A172 (cell line): ENCODE results near the gene OLA1. TPM values are rescaled to one million over a fixed set of nuclear protein-coding genes. Genes with fewer than 3 reads are reported as not detected.

Experiments used
- DNase-seq: peaks from one replicate; pipeline ENCODE4 v3.0.0-alpha.2; 2015; ENCODE audit warnings: low spot score
- total RNA-seq: library from RNA; depleted of rRNA; stranded (reverse); fragments of >200 nt; shearing (Covaris generic); gene quantifications from 2 replicates; pipeline ENCODE4 v1.2.3, GENCODE V29; 2014

OLA1 gene
- total RNA-seq, 1 experiment from 2014 or later, result 294 TPM

- no peak for DNase-seq
These were observed 23.6 kb downstream of the OLA1 start for GRCh38 chr2:174224665-174225288.

DNA sequence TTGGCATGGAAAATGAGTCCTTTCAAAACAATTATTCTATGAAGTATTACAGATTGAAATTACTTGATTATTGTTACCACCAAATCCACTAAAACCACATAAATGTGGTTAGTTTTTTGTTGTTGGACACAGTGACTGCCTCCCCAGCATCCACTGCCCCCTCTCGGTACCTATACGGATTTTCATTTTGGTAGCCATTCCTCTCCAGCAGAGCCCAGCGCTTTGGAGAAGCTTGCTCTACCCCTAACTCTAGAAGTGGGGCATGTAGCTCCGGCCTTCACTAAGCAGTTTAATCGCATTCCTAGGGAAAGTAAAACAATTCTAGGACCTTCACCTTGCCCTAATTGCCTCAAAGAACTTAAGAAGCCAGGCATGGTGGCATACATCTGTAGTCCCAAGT lies 24.2 kb downstream of the OLA1 start:
- DNase-seq, result no peak

DNA sequence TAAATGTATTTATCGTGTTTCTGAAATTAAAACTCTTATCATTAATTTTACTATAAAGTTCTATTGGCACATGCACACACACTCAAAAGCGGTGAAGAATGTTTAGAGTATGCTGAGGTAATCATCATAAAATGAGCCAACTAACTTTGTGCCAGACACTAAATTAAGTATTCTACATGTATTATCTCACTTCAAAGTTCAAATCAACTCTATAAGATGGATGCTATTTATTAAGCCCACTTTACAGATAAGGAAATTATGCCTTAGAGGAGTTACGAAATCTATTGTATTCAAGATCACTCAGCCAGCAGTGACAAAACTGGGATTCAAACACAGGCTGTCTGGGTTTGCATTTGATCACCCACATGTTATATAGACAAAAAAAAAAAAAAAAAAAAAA lies 24.9 kb downstream of the OLA1 start:
- DNase-seq, result no peak

DNA sequence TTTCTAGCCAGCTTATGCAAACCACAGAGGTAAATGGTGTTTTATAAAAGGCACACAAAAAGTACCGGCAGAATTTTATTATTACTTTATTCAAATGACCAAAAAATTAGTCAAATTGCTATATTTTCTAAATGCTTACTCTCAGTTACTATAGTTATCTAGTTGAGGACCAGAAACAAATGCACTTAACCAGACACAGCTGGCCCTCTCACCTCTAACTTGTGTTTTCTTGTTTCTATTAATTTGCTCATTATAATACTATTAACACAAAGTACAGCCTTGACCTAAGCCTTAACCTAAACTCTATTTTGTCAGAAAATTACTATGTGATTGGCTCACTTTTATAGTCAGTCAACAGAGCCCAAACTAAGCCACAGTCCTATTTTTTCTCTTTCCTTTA lies 26.2 kb downstream of the OLA1 start:
- DNase-seq, result no peak

DNA sequence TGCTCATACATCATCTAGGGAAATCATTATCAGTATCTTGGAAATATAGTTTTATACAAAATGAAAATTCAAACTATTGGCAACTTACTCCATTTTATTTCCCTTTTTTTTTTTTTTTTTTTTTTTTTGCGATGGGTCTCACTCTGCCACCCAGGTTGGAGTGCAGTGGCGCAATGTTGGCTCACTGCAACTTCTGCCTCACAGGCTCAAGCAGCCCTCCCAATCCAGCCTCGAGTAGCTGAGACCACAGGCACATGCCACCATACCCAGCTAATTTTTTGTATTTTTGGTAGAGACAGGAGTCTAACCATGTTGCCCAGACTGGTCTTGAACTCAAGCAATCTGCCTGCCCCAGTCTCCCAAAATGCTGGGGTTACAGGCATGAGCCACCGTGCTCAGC lies 29.0 kb downstream of the OLA1 start:
- DNase-seq, result no peak

DNA sequence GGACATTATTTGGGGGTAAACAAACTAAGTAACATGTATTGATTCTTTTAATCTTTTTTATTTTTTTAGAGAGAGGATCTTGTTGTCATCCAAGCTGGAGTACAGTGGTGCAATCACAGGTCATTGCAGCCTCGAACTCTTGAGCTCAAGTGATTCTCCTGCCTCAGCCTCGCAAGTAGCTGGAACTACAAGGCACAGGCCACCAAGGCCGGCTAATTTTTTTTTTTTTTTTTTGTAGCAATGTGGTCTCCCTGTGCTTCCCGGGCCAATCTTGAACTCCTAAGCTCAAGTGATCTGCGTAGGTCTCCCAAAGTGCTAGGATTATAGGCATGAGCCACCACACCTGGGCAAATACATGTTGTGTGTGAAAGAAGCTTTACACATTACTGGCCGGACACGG lies 29.6 kb downstream of the OLA1 start:
- DNase-seq, result no peak

GRCh38 chr2:174217869-174218268 lies 30.5 kb downstream of the OLA1 start:
- DNase-seq, result no peak

GRCh38 chr2:174211954-174212353 lies 36.4 kb downstream of the OLA1 start:
- DNase-seq, result no peak

DNA sequence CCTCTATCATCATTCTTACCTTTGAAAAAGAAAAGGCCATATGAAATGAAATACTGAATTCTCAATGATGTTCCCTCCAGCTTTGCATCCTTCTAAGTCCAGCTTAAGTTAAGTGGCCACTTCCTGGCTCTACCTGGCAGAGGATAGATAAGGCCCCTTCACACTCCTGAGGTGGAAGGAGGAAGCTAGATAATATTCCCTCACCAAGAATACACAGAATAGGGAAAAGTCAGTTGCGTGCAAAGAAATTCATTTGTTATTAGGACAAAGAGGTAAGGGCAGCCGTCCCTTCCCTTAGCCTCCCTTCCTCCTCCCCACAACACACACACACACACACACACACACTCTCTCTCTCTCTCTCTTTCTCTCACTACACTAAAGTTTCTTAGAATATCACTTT lies 37.5 kb downstream of the OLA1 start:
- DNase-seq, result no peak

DNA sequence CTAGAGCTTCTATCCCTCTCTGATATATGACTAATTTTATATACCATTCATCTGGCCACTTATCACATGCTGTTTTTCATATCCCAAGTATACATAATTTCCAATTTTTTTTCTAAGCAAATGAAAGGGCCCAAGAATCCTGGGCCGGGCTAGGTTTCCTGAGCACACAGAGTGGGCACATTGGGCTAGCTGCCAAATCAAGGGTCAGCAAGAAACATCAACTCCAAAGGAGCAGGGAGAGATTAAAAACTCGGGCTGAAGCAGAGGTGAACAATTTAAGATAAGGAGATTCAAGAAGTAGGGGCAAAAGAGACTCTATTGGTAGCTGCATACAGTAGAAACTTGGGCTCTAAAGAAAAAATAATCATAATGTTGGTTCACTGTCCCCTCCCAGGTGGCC lies 39.0 kb downstream of the OLA1 start:
- DNase-seq, result no peak

DNA sequence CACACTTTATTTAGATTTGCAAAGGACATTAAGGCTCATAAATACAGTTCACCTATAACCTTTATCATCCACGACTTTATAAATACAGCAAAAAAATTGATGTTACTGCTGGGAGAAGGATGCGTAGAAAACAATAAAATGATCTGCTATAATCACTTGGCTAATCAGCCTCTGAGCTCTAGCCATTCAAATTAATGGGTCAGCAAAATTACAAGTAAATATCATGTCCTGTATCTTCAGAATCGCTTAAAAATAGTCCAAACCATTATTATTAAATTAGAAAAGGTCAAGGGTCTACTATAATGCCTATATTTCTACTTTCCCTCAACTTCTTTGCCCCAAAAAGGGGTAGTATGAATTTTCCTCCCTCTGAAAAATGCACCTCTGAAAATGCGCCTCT lies 40.3 kb downstream of the OLA1 start:
- no peak for DNase-seq

DNA sequence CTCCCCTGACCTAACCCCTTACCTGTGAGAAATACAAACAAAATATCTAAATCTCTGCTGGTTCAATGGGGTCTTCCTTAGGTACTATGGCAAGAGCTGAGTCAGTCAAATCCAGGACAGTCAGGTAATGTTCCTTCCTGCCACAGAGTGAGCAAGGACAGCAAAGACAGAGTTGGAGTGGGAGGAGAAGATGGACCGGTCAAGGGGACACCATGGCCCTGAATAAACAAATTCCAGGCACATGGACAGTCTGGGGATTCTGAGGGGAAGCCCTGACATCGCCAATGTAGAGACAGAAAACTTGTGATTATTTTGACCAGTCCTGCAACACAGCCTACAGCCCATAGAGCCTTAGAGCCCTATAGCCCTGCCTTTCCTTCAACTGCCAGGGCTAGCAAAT lies 42.8 kb downstream of the OLA1 start:
- no peak for DNase-seq

DNA sequence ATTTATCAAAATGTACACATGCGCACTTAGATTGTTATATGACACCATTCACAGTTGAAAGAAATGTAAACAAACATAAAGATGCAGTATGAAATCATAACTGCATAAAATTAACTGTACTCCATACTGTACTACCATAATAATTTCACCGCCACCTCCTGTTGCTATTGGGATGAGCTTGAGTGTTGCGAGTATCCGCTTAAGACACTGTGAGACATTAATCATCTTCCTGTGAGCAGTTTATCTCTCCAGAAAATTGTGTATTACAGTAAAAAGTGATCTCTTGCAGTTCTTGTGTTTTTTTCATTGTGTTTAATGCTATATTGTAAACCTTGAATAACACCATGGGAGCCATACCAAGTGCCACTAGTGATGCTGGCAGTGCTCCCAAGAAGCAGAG lies 46.1 kb downstream of the OLA1 start:
- DNase-seq, result no peak

- DNase-seq, result peak; percentile 2
These were observed 49.3 kb downstream of the OLA1 start for GRCh38 chr2:174198846-174199564.

GRCh38 chr2:174195253-174195652 lies 53.1 kb downstream of the OLA1 start:
- no peak for DNase-seq

DNA sequence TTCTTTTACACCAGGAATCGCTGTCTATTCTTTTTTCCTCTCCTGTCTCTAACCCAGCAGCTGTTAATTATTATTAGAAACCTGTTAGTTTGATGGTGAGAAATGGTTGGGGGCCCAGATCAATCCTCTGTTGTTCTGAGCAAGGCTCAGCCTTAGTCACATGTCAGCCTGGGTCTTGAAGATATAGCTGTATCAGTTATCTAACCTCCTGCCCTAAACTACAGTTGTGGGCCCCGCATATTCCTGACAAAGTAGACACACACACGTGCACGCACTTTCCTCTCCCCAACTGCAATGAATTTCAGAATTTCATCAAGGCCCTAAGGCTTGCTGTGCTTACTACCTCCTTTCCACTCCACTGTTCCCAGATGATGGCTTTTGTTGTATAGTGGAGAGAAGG lies 54.6 kb downstream of the OLA1 start:
- no peak for DNase-seq

DNA sequence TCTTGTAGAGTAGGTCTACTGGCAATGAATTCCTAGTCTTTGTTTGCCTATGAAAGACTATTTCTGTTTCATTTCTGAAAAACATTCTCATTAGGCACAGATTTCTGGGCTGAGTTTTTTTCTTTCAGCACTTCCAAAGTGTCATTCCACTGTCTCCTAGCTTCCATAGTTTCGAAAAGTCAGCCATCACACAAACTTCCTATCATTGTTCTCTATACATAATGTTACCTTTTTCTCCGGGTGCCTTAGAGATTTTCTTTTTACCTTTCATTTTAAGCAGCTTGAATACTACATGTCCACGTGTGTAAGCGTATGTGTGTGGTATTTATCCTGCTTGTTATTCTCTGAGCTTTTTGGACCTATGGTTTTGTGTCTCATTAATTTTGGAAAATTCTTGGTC lies 55.7 kb downstream of the OLA1 start:
- DNase-seq, result no peak

- DNase-seq, result no peak
These were observed 56.8 kb downstream of the OLA1 start for GRCh38 chr2:174191342-174192074.

DNA sequence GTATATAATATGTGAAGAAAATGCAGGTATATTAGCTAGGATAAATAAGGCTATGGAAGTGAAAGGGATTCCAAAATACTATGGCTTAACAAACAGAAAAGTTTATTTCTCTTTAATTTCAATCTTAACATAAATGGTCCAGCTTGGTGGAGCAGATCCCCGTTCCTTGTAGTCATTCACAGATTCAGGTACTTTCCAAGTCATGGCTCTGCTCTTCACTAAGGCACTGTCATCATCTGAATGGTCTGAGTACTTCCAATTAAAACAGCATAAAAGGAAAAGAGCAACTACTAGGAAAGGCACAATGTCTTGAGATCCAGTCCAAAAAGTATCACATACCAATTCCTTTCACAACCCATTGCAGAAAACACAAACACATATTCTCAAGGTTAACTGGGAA lies 63.4 kb downstream of the OLA1 start:
- no peak for DNase-seq

DNA sequence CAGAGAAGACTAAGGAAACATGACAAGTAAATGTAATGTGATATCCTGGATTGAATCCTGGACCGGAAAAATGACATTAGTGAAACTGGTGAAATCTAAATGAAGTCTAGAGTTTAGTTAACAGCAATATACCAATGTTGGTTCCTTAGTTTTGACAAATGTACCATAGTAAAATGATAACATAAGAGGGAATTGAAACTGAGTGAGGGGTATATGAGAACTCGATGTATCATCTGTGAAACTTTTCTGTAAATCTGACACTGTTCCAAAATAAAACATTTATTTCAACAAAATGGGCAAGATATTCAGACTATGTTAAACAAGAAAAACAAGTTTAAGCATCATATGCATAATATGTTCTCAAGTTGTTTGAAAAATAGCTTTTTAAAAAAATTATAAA lies 63.8 kb downstream of the OLA1 start:
- DNase-seq, result no peak

DNA sequence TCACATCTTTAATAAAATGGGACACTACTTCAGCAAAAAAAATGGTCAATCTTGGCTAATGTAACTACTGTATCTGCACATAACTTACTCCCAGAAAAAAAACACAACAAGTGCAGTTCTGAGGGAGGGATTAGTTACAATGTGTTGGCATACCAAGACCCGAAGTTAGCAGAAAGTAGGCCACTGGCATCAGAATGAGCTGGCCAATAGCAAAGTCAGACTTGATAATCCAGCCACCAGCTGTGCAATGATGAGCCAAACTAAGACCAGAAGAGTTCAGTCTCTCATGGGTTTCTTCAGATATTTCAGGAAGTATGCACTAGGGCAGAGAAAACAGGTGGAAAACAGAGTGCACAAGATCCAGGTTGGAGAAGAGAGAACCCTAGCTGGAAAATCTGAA lies 65.3 kb downstream of the OLA1 start:
- no peak for DNase-seq

DNA sequence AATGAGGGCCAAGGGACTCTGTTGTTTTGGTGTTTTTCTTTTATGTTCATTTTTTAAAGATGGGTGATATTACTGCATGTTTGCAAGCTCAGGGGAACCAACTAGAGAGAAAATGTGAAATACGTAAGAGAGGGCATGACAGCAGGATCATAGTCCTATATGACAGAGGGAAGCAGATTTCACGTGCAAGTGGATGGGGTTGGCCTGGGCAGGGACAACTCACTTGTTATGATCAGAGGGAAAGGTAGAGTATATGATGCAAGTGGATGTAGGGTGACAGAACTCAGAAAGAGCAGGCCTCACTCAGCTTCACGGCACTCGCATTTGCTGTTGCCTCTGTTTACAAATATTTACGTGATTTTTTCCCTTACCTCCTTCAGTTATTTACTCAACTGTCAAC lies 67.0 kb downstream of the OLA1 start:
- DNase-seq, result no peak

DNA sequence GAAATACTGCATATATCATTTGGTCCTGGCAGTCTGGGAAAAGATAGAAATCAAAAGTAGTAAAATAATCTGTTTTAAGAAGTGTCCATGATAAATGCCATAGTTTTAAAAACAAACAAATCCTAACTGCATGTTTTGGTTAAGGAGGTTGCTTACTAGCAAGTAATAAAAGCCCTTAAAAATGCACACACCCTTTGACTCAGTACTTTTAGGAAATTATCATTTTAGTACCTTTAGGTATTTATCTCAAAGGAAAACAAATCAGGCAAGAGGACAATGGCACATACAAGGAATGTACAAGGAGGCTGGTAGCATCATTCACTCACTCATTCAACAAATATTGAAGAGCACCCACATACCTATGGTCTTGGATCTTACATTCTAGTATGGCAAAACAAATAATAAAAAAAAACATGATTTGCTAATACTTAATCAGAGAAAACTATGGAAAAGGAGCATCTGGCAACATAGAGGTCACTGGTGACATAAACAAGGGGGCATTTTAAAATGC lies 67.6 kb downstream of the OLA1 start:
- DNase-seq, result no peak
